HFFc6 (cell line): ENCODE data around the gene TMEM151B. TPM values are rescaled to one million over a fixed set of nuclear protein-coding genes. Genes with fewer than 3 reads are reported as not detected.

ENCODE experiments used
- DNase-seq: peaks from one replicate; pipeline ENCODE4 v3.0.0-alpha.2; 2018
- H3K27ac Mint-ChIP-seq: 2 replicates; pipeline ENCODE4 v1.8.0; 2020; ENCODE audit warnings: mild to moderate bottlenecking, mixed read lengths
- H3K27me3 Mint-ChIP-seq: 2 replicates; pipeline ENCODE4 v1.8.0; 2021; ENCODE audit warnings: mild to moderate bottlenecking, moderate library complexity, mixed read lengths; ENCODE audit not compliant: insufficient read depth
- H3K36me3 Mint-ChIP-seq: 2 replicates; pipeline ENCODE4 v1.8.0; 2021; ENCODE audit warnings: low read depth, mixed read lengths
- H3K4me1 Mint-ChIP-seq: 2 replicates; pipeline ENCODE4 v1.8.0; 2020; ENCODE audit warnings: low read depth, mixed read lengths
- H3K4me3 Mint-ChIP-seq: 2 replicates; pipeline ENCODE4 v1.8.0; 2020; ENCODE audit warnings: mild to moderate bottlenecking, moderate library complexity, mixed read lengths
- H3K9me3 Mint-ChIP-seq: 2 replicates; pipeline ENCODE4 v1.8.0; 2020; ENCODE audit warnings: mild to moderate bottlenecking, mixed read lengths
- CTCF ChIP-seq: fragments of 200-600 bp; sonication (generic); IDR thresholded peaks from 2 replicates; pipeline ENCODE4 v1.5.0; 2021; ENCODE audit warnings: antibody characterized with exemption, mild to moderate bottlenecking
- total RNA-seq, 6 experiments: library from RNA; stranded (reverse); fragmentation: NEBNext Ultra II Directional; extraction: Animal tissue kit (Norgen Biotek cat#: 25700); gene quantifications; 2 replicates in 1 of 6; 3 replicates in 5 of 6; pipeline ENCODE4 v1.2.3, GENCODE V29; 2021

Gene TMEM151B
- total RNA-seq, 6 experiments from 2014 or later: not detected

- Mint-ChIP-seq H3K27ac (no peak overlapping the region), H3K9me3 (no peaks in the 10 kb centered on the region), H3K27me3 (peaks cover 47% of the 10 kb centered on the region), H3K4me1 (no peaks in the 10 kb centered on the region), H3K4me3 (no peak overlapping the region), H3K36me3 (no peaks in the 10 kb centered on the region)
- TF ChIP-seq CTCF: no peak
- DNase-seq: no peak
These were observed 63.1 kb downstream of the TMEM151B start for GRCh38 chr6:44333273-44333919.

GRCh38 chr6:44333942-44334341 is 63.7 kb downstream of the TMEM151B start:
- no peak for TF ChIP-seq CTCF
- H3K4me3 Mint-ChIP-seq: no peak overlapping the region
- no peaks in the 10 kb centered on the region for H3K4me1 Mint-ChIP-seq

GRCh38 chr6:44335631-44336030 is 65.4 kb downstream of the TMEM151B start:
- Mint-ChIP-seq H3K9me3 (no peaks in the 10 kb centered on the region), H3K4me3 (no peak overlapping the region), H3K36me3 (no peaks in the 10 kb centered on the region), H3K4me1 (no peaks in the 10 kb centered on the region), H3K27me3 (peaks cover 29% of the 10 kb centered on the region), H3K27ac (no peak overlapping the region)
- TF ChIP-seq CTCF: no peak
- DNase-seq: no peak

More at GRCh38 chr6:44333942-44334341, 63.7 kb downstream of the TMEM151B start:
- Mint-ChIP-seq H3K27me3 (peaks cover 43% of the 10 kb centered on the region), H3K9me3 (no peaks in the 10 kb centered on the region), H3K27ac (no peak overlapping the region), H3K36me3 (no peaks in the 10 kb centered on the region)
- no peak for DNase-seq

GRCh38 chr6:44338228-44339122 is 68.2 kb downstream of the TMEM151B start:
- TF ChIP-seq CTCF: peak; percentile 84
- DNase-seq: peak; percentile 16
- H3K9me3 Mint-ChIP-seq: no peaks in the 10 kb centered on the region

GRCh38 chr6:44339301-44339700 is 69.1 kb downstream of the TMEM151B start:
- no peak for DNase-seq
- no peaks in the 10 kb centered on the region for H3K4me1 Mint-ChIP-seq
- H3K4me3 Mint-ChIP-seq: no peak overlapping the region
- H3K36me3 Mint-ChIP-seq: no peaks in the 10 kb centered on the region
- H3K27me3 Mint-ChIP-seq: peaks cover 27% of the 10 kb centered on the region
- H3K27ac Mint-ChIP-seq: no peak overlapping the region
- TF ChIP-seq CTCF: no peak
- no peaks in the 10 kb centered on the region for H3K9me3 Mint-ChIP-seq

More at GRCh38 chr6:44338228-44339122, 68.2 kb downstream of the TMEM151B start:
- Mint-ChIP-seq H3K27ac (no peak overlapping the region), H3K27me3 (peaks cover 27% of the 10 kb centered on the region), H3K36me3 (no peaks in the 10 kb centered on the region), H3K4me1 (no peaks in the 10 kb centered on the region), H3K4me3 (no peak overlapping the region)
